HL-60 (cell line): ENCODE measurements around the gene TUBB2B.

ENCODE experiments used
- DNase-seq, 2 experiments: peaks; one replicate each; pipeline ENCODE4 v3.0.0-alpha.2; 2010 to 2020; ENCODE audit warnings: low read depth in 1 of 2, low spot score in 1 of 2
- H3K27ac ChIP-seq: fragments of 250-450 bp; sonication (Bioruptor Pico); replicated peaks from 2 replicates; pipeline ENCODE4 v1.5.1; 2020; ENCODE audit warnings: mild to moderate bottlenecking, moderate library complexity
- H3K27me3 ChIP-seq: fragments of 250-450 bp; sonication (Bioruptor Pico); 2 replicates; pipeline ENCODE4 v1.5.1; 2021; ENCODE audit warnings: mild to moderate bottlenecking, moderate library complexity; ENCODE audit not compliant: insufficient read depth, poor library complexity, severe bottlenecking
- H3K4me3 ChIP-seq: replicated peaks from 2 replicates; pipeline ENCODE4 v1.5.1; 2011; ENCODE audit warnings: mild to moderate bottlenecking, control low read depth, low read length; ENCODE audit not compliant: insufficient read depth
- GABPA ChIP-seq: IDR thresholded peaks from 2 replicates; pipeline ENCODE4 v1.6.1; 2012; ENCODE audit warnings: low read depth
- POLR2AphosphoS5 ChIP-seq: IDR thresholded peaks from 2 replicates; pipeline ENCODE4 v1.6.1; 2012; ENCODE audit warnings: low read depth
- REST ChIP-seq: IDR thresholded peaks from 2 replicates; pipeline ENCODE4 v1.6.1; 2012; ENCODE audit warnings: low read depth; ENCODE audit not compliant: insufficient replicate concordance
- SPI1 ChIP-seq: IDR thresholded peaks from 2 replicates; pipeline ENCODE4 v1.6.1; 2012; ENCODE audit warnings: low read depth, mild to moderate bottlenecking, borderline replicate concordance
- TF ChIP-seq, protein P1 (sequence below): IDR thresholded peaks from one replicate; pipeline ENCODE4 v1.5.1; 2011; ENCODE audit warnings: low read length, control low read depth, inconsistent platforms; ENCODE audit not compliant: insufficient read depth

The TUBB2B gene

DNA sequence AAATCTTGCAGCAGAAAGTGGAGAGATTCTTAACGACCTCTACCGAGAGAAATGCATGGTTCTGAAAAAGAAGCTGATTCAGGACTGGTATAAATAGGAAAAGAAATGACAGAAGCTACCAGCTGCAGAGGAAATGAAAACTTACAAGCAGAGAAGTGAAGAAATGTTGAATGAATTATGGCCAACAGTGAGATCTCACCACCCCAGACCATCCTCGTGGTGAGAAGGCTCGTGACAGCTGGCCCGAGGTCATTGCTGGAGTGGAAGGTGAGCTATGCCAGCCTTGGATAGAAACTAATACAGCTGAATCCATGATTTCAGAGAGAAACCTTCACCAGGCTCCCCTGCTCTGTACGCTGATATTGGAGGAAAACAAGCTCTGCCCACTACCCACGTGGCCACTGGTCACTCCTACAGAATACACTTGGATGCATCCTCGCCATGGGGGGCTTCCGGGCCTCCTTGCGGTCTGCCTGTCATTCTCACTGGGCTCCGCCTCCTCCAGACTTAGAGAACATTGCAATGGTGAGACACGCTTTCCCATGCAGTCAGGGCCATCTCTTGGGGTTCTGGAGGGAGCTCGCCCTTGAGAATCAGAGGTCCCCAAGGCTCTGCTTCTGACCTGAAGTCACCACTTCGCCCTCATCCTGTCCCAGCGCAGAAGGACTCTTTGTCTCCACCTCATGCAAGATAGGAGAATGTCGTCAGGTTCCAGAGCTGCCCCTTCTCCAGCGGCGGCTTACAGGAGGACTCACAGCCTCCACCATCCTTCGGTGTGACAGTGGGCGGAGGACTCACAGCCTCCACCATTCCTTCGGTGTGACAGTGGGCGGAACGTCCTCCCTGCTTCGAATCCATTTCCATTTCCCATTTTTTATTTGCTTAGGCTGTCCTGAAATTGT, 10.6 kb upstream of the TUBB2B start:
- Histone ChIP-seq H3K27ac (no peak overlapping the region), H3K4me3 (no peak overlapping the region), H3K27me3 (peaks cover 47% of the 10 kb centered on the region)

GRCh38 chr6:3236005-3236404, 8.6 kb upstream of the TUBB2B start:
- Histone ChIP-seq H3K4me3 (no peak overlapping the region), H3K27me3 (peaks cover 64% of the 10 kb centered on the region), H3K27ac (no peak overlapping the region)
- no peak for DNase-seq
- peak; percentile 31; the same call in 1 of the 2 replicates for TF ChIP-seq SPI1
- TF ChIP-seq, protein P1, sequence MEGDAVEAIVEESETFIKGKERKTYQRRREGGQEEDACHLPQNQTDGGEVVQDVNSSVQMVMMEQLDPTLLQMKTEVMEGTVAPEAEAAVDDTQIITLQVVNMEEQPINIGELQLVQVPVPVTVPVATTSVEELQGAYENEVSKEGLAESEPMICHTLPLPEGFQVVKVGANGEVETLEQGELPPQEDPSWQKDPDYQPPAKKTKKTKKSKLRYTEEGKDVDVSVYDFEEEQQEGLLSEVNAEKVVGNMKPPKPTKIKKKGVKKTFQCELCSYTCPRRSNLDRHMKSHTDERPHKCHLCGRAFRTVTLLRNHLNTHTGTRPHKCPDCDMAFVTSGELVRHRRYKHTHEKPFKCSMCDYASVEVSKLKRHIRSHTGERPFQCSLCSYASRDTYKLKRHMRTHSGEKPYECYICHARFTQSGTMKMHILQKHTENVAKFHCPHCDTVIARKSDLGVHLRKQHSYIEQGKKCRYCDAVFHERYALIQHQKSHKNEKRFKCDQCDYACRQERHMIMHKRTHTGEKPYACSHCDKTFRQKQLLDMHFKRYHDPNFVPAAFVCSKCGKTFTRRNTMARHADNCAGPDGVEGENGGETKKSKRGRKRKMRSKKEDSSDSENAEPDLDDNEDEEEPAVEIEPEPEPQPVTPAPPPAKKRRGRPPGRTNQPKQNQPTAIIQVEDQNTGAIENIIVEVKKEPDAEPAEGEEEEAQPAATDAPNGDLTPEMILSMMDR: no peak

More for the DNA sequence above, 10.6 kb upstream of the TUBB2B start:
- TF ChIP-seq GABPA (no peak), REST (no peak), SPI1 (no peak), POLR2AphosphoS5 (no peak)
- TF ChIP-seq, protein P1: no peak
- no peak for DNase-seq

GRCh38 chr6:3235486-3235885, 8.0 kb upstream of the TUBB2B start:
- no peak for DNase-seq
- peaks cover 69% of the 10 kb centered on the region for H3K27me3 ChIP-seq
- no peak overlapping the region for H3K27ac ChIP-seq
- TF ChIP-seq, protein P1: no peak
- TF ChIP-seq GABPA (no peak), POLR2AphosphoS5 (no peak)
- H3K4me3 ChIP-seq: no peak overlapping the region

DNA sequence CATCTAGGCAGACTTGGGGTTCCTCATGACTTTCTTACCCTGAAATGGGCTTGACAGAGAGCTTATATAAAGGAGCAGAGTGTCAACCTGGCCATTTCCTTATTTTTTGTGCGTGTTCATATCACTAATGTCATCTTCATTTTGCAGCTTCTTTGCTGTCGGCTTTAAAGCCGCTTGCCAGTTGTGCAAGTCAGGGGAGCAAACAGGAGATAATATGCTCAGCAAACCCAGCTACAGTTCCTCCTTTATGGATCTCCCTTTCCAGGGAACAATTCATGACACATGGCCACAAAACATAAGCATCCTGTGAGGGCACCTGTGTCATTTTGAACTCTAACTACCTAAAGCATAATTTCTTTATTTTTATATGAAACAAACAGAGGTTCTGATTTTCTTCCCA, 6.5 kb upstream of the TUBB2B start:
- peaks cover 78% of the 10 kb centered on the region for H3K27me3 ChIP-seq
- H3K4me3 ChIP-seq: no peak overlapping the region
- TF ChIP-seq, protein P1: no peak
- TF ChIP-seq REST (no peak), POLR2AphosphoS5 (no peak), SPI1 (no peak), GABPA (no peak)
- H3K27ac ChIP-seq: no peak overlapping the region
- no peak for DNase-seq
